Renal pelvis (tissue), 12 donors: ENCODE data around the gene PTH. TPM values are rescaled to one million over a fixed set of nuclear protein-coding genes. Genes with fewer than 3 reads are reported as not detected.
A peak's percentile ranks its signal among the peaks of the same experiment; 100 is the strongest.

Experiments
- DNase-seq: peaks from one replicate; pipeline ENCODE4 v3.0.0-alpha.2; 2013
- long read RNA-seq, 16 experiments: transcript quantifications; one replicate each; lab custom pipeline, GENCODE V29; 2026
- polyA plus RNA-seq, 3 donors: library from polyadenylated mRNA; unstranded; fragments of 120-200 nt; gene quantifications; one replicate each; pipeline ENCODE4 v1.2.1, GENCODE V29; 2013; ENCODE audit not compliant: insufficient read length in 3 of 3

Gene PTH
- polyA plus RNA-seq = not detected
- long read RNA-seq, donor 1 = 0 reads
- long read RNA-seq, donor 2 = 0 reads
- long read RNA-seq, donor 3 = 0 reads
- long read RNA-seq, donor 4 = 0 reads
- long read RNA-seq, donor 5 = 0 reads
- long read RNA-seq, donor 6, partial matches to known transcripts = 52 of 66 reads
- long read RNA-seq, donor 6, other reads (novel, unspliced or antisense) = 14 of 66 reads
- long read RNA-seq, donor 7 = 0 reads
- long read RNA-seq, donor 8 = 0 reads
- long read RNA-seq, donor 9 = 0 reads
- long read RNA-seq, donor 10, partial matches to known transcripts = 19 of 26 reads
- long read RNA-seq, donor 10, other reads (novel, unspliced or antisense) = 7 of 26 reads
- long read RNA-seq, donor 11 = 0 reads
- long read RNA-seq, donor 12 = 0 reads
- long read RNA-seq, donor 13, partial matches to known transcripts = 38 of 46 reads
- long read RNA-seq, donor 13, other reads (novel, unspliced or antisense) = 8 of 46 reads
- long read RNA-seq, donor 14 = 0 reads
- long read RNA-seq, donor 15 = 0 reads
- long read RNA-seq, donor 16 = 0 reads

- DNase-seq = no peak
Observed at GRCh38 chr11:13495929-13496328, at the start of gene PTH. PTH (minus strand) TSS chr11:13495997; CDS start chr11:13492855, 3,142 bp downstream.

DNA sequence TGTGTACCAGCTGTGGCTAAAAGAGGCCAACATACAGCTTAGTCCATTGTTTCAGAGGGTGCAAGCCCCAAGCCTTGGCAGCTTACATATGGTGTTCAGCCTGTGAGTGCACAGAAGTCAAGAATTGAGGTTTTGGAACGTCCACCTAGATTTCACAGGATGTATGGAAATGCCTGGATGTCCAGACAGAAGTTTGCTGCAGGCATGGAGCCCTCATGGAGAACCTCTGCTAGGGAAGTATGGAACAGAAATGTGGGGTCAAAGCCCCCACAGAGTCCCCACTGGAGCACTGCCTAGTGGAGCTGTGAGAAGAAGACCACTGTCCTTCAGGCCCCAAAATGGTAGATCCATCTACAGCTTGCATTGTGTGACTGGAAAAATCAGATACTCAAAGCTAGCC, 42.2 kb upstream of the PTH start:
- no peak for DNase-seq

DNA sequence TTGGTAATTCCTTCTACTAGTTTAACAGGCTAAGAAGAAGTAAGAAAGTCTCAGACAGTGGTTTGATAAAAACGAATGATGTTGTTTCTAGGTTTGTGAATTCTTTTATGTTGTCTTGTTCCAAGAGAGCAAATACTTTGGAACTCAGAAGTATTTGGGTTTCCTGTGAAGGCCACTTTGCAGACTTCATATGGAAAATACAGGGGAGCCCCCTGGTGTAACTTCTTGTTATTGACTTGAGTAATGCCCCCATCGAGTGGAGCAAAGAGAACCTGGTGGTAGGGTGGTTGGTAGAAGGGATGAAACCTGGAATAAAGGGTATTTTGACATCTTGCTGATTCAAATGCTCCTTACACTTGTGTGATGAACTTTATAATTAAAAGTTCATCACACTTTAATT, 40.0 kb upstream of the PTH start:
- no peak for DNase-seq

GRCh38 chr11:13534358-13534757, 38.6 kb upstream of the PTH start:
- DNase-seq = no peak

GRCh38 chr11:13525257-13525656, 29.5 kb upstream of the PTH start:
- DNase-seq = no peak

- no peak for DNase-seq
Observed at GRCh38 chr11:13503393-13503792, 7.6 kb upstream of the PTH start.

DNA sequence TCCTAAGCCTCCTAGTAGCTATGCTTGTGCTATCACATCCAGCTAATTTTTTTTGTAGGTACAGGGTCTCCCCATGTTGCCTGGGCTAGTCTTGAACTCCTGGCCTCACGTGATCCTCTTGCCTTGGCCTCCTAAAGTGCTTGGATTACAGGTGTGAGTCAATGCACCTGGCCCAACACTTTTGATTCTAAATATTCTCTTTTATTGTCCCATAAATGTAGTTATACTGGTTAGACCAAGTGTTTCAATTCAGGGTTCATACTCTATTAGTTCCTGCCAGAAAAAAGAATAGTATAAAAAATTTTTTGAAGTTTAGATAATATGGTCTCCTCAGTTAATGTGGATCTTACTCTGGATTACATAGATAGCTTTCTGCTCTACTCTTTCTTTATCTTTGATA, 6.7 kb upstream of the PTH start:
- no peak for DNase-seq

DNA sequence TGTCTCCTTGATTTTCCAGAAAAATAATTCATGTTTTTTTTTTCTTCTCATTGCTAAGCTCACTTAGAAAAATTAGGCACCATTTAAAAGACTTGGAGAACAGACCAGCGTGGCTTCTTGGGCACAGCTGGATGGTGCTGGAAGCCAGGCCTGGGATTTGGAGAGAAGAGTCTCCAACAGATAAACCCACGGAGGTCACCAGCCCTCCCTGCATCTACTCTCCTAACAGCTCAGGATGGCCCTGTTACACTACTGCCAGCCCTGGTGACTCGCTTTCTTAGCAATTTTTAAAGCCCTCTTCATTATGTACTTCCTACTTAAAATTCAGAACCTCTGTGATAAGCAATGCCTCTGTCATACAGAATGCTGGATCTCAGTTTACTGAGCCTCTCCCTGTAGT, 1.7 kb downstream of the PTH start:
- no peak for DNase-seq

GRCh38 chr11:13487661-13488030, 8.2 kb downstream of the PTH start:
- no peak for DNase-seq

GRCh38 chr11:13486926-13487660, 8.7 kb downstream of the PTH start:
- DNase-seq = no peak

- DNase-seq = no peak
Observed at GRCh38 chr11:13480198-13480597, 15.6 kb downstream of the PTH start.

- DNase-seq = no peak
Observed at GRCh38 chr11:13479688-13480087, 16.1 kb downstream of the PTH start.

DNA sequence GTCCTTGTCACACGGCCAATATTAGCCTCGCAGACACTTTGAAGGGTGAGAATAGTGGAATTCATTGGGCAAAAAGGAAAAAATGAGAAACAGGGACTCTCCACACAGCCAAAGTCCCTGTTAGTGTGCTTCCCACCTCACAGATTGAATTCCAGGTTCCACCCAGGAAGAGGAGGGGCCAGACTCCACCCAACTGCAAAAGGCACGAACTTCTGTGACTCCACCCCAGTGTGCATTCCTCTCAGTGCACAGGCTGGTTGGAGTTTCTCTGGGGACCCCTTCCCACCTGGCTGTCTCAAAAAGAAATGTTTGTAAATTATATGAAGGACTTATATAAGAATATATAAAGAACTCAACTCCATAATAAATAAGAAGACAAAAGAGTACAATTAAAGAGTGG, 20.7 kb downstream of the PTH start:
- no peak for DNase-seq

- no peak for DNase-seq
Observed at GRCh38 chr11:13473013-13473722, 22.6 kb downstream of the PTH start.

- no peak for DNase-seq
Observed at GRCh38 chr11:13468750-13469149, 27.0 kb downstream of the PTH start.

GRCh38 chr11:13465909-13466371, 29.9 kb downstream of the PTH start:
- DNase-seq = peak; percentile 16

GRCh38 chr11:13463779-13464290, 32.0 kb downstream of the PTH start:
- no peak for DNase-seq

DNA sequence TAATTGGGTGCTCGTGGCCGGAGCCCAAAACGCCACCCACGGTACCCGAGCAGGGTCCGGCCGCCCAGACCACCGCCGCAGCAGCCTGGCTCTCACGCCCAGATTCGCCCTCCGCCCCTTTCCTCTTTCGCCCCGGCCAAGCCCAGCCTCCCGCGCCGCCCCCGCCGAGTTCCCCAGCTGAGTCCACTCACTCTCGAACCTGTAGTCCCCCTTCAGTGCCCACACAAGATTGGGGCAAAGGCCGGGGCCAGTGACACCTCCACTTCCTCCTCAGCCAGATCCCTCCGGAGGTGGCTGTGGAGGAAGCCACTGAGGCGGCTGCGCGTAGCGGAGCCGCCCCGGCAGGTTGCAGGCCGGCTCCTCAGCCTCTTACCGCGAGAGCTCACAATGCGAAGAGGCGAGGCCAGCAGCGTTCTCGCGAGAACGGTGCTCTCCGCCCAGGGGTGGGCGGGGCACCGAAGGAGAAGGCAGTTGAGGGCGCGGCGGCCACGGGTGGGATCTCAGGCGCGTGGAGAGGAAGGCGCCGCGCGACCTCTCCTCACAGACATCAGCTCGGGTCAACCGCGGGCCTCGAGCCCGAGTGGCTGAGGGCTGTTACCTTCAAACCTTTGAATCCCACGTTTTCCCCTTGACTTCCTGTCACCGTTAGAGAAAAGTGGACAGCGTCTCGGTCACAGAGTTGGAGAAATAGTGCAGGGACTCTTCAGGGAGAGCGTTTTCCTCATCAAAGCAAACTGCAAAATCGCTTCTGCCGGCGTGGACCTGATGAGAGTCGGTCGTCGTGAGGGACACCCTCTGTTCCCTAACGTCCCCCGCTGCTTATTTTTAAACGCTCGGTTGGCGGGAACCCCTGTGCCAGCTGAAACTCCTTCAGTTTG, 32.7 kb downstream of the PTH start, which contains the start of gene BTBD10:
Gene BTBD10, minus strand, starts transcription at position 322 of the 878 bp plus-strand sequence. CDS start 18,098 bp downstream, outside the sequence.
- peak; percentile 96 for DNase-seq

DNA sequence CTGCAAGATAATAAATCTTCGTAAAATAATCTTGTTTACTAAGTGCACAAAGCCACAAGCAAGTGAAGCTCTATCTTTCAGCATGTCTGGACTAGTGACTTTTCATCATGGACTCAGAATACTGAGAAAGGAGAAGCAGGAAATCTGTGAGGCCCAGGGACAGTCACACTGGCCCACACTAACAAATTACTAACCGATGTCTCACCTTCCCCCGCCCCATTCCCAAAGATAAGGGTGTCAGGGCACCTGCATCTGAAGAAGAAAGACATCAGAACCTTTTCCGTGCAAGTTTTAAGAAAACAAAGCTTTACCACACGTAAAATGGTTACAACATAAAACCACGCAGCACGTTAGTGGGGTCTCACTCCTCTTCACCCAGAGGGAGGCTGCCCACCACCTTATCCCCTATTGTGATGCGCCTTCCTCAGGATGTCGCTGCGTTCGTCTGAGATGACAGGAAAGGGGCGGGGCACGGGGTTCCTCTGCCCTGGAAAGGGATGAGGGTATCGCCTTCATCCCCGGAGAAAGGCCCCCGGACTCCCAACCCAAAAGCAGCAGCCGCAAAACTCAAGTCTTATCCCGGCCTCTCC, 33.4 kb downstream of the PTH start:
- DNase-seq = peak; percentile 36

DNA sequence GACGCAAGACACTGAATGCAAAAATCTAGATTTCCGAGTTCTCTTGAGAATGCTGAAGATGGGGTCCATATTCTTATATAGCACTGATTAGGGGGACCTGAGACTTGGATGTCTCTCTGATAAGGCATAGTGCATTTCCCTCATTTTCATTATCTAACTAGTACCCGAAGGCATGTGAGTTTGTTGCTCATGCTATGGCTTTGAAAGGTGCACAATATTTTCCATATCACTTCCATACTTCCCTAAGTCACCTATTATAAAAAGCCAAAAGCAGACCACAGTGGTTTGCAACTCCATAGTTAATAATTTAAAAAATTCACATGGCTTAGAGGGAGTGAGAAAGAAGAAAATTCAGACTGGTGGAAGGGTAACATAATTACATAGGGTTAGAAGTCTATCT, 34.5 kb downstream of the PTH start:
- no peak for DNase-seq
